HG03060 (cell line): ENCODE data around the gene RAB20.
A peak's percentile ranks its signal among the peaks of the same experiment; 100 is the strongest.
"Not testable (repeated sequence)": the region's sequence is repeated elsewhere in the genome, so short reads cannot be mapped to it uniquely, and the experiment has no call there.

Experiments
- ATAC-seq: cut with Tn5 transposase; IDR thresholded peaks from one replicate; pipeline ENCODE4 v1.9.1; 2021; ENCODE audit warnings: low read depth, moderate number of reproducible peaks; ENCODE audit not compliant: unreplicated experiment

Gene RAB20

GRCh38 chr13:110532258-110532657, 29.3 kb downstream of the RAB20 start:
- ATAC-seq = not testable (repeated sequence)

GRCh38 chr13:110531671-110532083, 29.8 kb downstream of the RAB20 start:
- ATAC-seq = no peak

GRCh38 chr13:110531100-110531499, 30.4 kb downstream of the RAB20 start:
- no peak for ATAC-seq

GRCh38 chr13:110529522-110530311, 31.8 kb downstream of the RAB20 start:
- ATAC-seq = no peak

- ATAC-seq = no peak
These were observed 32.6 kb downstream of the RAB20 start for GRCh38 chr13:110528911-110529310.

GRCh38 chr13:110528371-110528770, 33.2 kb downstream of the RAB20 start:
- no peak for ATAC-seq

GRCh38 chr13:110525328-110526319, 35.9 kb downstream of the RAB20 start:
- ATAC-seq = peak; percentile 75

GRCh38 chr13:110524541-110525257, 36.8 kb downstream of the RAB20 start:
- ATAC-seq = no peak

GRCh38 chr13:110523838-110524540, 37.5 kb downstream of the RAB20 start:
- no peak for ATAC-seq

GRCh38 chr13:110523180-110523579, 38.3 kb downstream of the RAB20 start:
- no peak for ATAC-seq

GRCh38 chr13:110522721-110523120, 38.8 kb downstream of the RAB20 start:
- no peak for ATAC-seq

- peak; percentile 31 for ATAC-seq
These were observed 39.6 kb downstream of the RAB20 start for GRCh38 chr13:110521946-110522345.

GRCh38 chr13:110521296-110521680, 40.2 kb downstream of the RAB20 start:
- no peak for ATAC-seq

- ATAC-seq = no peak
These were observed 40.9 kb downstream of the RAB20 start for GRCh38 chr13:110520431-110521295.

GRCh38 chr13:110519506-110519905, 42.0 kb downstream of the RAB20 start:
- no peak for ATAC-seq

- ATAC-seq = no peak
These were observed 42.5 kb downstream of the RAB20 start for GRCh38 chr13:110519046-110519445.

- ATAC-seq = no peak
These were observed 43.0 kb downstream of the RAB20 start for GRCh38 chr13:110518571-110518970.

- no peak for ATAC-seq
These were observed 43.3 kb downstream of the RAB20 start for GRCh38 chr13:110518226-110518525.

- ATAC-seq = no peak
These were observed 43.9 kb downstream of the RAB20 start for GRCh38 chr13:110517505-110518225.
